ENCODE measurements around the gene GPR142. TPM values are rescaled to one million over a fixed set of nuclear protein-coding genes. Genes with fewer than 3 reads are reported as not detected.

Gene GPR142
- polyA plus RNA-seq, 1 donor (not counting 4 experiments of a cell fraction or from before 2014, with no cell fraction given): not detected

- Histone ChIP-seq H3K36me3 (ENCODE audit: control insufficient read depth in 2 of 2, extremely low read depth in 1 of 2, insufficient read depth in 2 of 2, low read length in 2 of 2) (no peaks in the 10 kb centered on the region), H3K4me1 (ENCODE audit: control insufficient read depth, extremely low read depth, insufficient read depth, low read length) (peaks cover 21% of the 10 kb centered on the region), H3K4me2 (ENCODE audit: control insufficient read depth, extremely low read depth, insufficient read depth, low read depth, low read length) (no peak overlapping the region), H3K27ac (ENCODE audit: control insufficient read depth, insufficient read depth, low read length) (no peak overlapping the region), H3K9me1 (ENCODE audit: control insufficient read depth, extremely low read depth, insufficient read depth, low read length) (no peaks in the 10 kb centered on the region), H3K9me3 (ENCODE audit: control insufficient read depth, low read depth, low read length) (no peaks in the 10 kb centered on the region), H3K79me2 (ENCODE audit: control insufficient read depth, insufficient read depth, low read length) (no peaks in the 10 kb centered on the region), H4K20me1 (ENCODE audit: control insufficient read depth, extremely low read depth, insufficient read depth, low read length) (no peaks in the 10 kb centered on the region), H2AFZ (ENCODE audit: control insufficient read depth, low read length) (no peak overlapping the region), H3K27me3 (ENCODE audit: control insufficient read depth, extremely low read depth, insufficient read depth, low read length) (no peaks in the 10 kb centered on the region), H3K4me3 (ENCODE audit: control insufficient read depth in 2 of 3, extremely low read depth in 1 of 3, insufficient read depth in 2 of 3, low read depth in 1 of 3, low read length in 3 of 3) (no peak overlapping the region), H3K9ac (ENCODE audit: control insufficient read depth, extremely low read depth, insufficient read depth, low read length) (no peak overlapping the region)
- dilution Hi-C loops (cut with MboI; ENCODE audit: extremely low pct_ligation_motif_present, low sequenced_read_pairs): no loop called here
- DNase-seq (ENCODE audit: low read depth, low spot score) (no peak), FAIRE-seq (no peak)
- TF ChIP-seq EZH2 (IDR thresholded peaks at IDR 0.05; ENCODE audit: low read length) (no peak), CTCF (optimal IDR thresholded peaks at IDR 0.05 in 1 of 3, IDR thresholded peaks at IDR 0.05 in 1 of 3, conservative IDR thresholded peaks at IDR 0.05 in 1 of 3; ENCODE audit: extremely low read depth in 1 of 3, insufficient read depth in 2 of 3, low read length in 3 of 3) (no peak)
Measured at GRCh38 chr17:74419928-74420411, 52.7 kb downstream of the GPR142 start.

Small RNA genes lying within 50 kb of the gene (small RNA-seq; reads per million reads assigned to genes)
- 0 reads per million in 3 experiments for gene RNA5SP448 (ENCODE audit: insufficient read length in 3 of 3, low read depth in 3 of 3, low replicate concordance in 1 of 3)

Other genes with a start within 250 kb of the GPR142 start
- 1,325 to 1,779 TPM (median 1,757 TPM) in 3 replicates for gene RPL38, start 163.8 kb upstream of the GPR142 start, polyA plus RNA-seq
- 2.2 to 8.5 TPM (median 3.7 TPM) in 3 replicates for gene TTYH2, start 153.9 kb upstream of the GPR142 start, polyA plus RNA-seq
- not detected in 3 replicates for gene DNAI2, start 93.3 kb upstream of the GPR142 start, polyA plus RNA-seq
- gene KIF19, start 41.3 kb upstream of the GPR142 start, polyA plus RNA-seq: not detected in 3 replicates
- gene BTBD17, start 5.6 kb upstream of the GPR142 start, polyA plus RNA-seq: not detected in 3 replicates
- 14.2 to 41.2 TPM (median 24.2 TPM) in 3 replicates for gene GPRC5C, start 64.6 kb downstream of the GPR142 start, polyA plus RNA-seq
- gene CD300A, start 99.1 kb downstream of the GPR142 start, polyA plus RNA-seq: 0.07 to 0.10 TPM in 2 of 3 replicates, not detected in the other
- gene CD300LB, start 164.0 kb downstream of the GPR142 start, polyA plus RNA-seq: not detected in 3 replicates
- gene CD300C, start 178.6 kb downstream of the GPR142 start, polyA plus RNA-seq: not detected in 3 replicates
- gene CD300H, start 200.0 kb downstream of the GPR142 start, polyA plus RNA-seq: not detected in 3 replicates
- gene CD300LD, start 224.8 kb downstream of the GPR142 start, polyA plus RNA-seq: not detected in 3 replicates

Data from keratinocyte (primary cell).